Stimulated activated CD8-positive, alpha-beta memory T cell treated with anti-CD3 and anti-CD28 coated beads, Interleukin-4, amount 100 ng/mL, for 4 hours (primary cell): ENCODE results near the gene PPP3R2.

Experiments used
- DNase-seq, 2 donors: peaks; one replicate each; pipeline ENCODE4 v3.0.0-alpha.2; 2020; ENCODE audit warnings: low read depth in 2 of 2, low spot score in 1 of 2

PPP3R2 gene, protein sequence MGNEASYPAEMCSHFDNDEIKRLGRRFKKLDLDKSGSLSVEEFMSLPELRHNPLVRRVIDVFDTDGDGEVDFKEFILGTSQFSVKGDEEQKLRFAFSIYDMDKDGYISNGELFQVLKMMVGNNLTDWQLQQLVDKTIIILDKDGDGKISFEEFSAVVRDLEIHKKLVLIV

DNA sequence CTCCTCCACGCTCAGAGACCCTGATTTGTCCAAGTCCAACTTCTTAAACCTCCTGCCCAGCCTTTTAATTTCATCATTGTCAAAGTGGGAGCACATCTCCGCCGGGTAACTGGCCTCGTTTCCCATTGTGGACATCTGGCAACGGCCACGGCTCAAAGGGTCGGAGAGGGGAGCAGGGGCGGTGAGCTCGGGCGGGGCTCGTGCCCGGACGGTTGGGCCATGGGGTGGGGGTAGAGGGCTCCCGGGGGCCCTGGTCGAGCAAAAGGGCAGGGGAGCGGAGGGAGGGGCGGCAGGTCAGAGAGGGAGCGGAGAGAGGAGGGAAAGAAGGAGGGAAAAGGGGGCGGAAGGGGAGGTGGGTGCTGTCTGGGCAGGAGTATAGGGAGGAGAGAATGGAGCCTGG, at the start of gene PPP3R2:
PPP3R2 (minus strand) TSS at position 174 of the 400 bp plus-strand sequence; CDS start at position 126, 48 bp downstream.
- no peak for DNase-seq

DNA sequence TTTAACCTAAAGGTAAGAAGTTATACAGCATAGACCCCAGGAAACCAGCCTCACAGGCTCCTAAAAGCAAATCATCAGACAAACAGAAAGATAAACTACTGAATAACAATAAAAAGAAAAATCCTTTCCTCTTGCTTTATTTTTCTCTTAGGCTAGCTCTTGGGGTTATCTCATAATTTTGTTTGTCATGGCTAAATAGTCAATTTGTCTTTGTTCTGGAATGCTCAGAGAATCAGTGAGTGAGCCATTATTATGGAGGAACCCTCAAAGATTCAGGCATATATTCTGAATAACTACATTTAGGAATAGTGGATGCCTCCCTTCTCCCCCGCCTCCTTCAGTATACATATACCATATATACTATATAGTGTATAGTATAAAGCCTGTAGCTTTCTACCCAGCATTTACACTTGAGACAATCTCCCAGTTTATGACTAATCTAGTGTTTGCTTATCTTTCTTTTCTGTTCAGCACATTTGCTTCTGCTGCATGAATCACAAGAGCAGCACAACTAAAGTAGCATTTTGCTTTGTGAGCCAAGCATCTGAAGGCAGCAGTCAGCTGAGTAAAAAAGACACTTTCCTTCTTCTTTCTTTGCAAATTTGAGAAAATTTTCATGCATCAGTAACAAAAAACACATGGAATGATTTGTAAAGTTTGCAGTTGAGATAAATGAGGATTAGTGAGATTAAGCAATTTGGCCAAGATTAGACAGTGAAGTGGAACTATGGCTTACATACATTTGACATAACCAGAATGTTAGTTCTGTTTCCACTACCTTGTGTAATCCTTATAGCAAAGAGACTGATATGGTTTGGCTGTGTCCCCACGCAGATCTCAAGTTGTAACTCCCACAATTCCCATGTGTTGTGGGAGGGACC, 45.3 kb upstream of the PPP3R2 start:
- no peak for DNase-seq

DNA sequence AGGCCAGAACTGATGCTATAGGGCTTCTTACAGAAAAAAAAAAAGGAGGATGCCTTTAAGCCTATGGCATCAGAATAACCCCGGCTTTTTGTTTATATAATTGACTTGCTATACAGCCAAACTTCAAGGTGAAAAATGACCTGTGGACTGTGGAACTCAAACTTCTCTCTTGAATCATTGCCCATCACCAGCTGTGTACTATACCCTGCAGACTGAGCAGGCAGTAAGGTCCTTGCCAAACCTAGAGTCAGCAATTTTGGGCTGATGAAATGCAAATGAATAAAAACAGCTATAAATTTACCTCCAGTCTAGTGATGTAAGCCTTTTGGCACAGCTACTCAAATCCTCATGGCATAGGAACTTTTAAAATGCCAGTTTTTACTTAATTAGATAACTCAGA, 44.5 kb upstream of the PPP3R2 start:
- DNase-seq = no peak

DNA sequence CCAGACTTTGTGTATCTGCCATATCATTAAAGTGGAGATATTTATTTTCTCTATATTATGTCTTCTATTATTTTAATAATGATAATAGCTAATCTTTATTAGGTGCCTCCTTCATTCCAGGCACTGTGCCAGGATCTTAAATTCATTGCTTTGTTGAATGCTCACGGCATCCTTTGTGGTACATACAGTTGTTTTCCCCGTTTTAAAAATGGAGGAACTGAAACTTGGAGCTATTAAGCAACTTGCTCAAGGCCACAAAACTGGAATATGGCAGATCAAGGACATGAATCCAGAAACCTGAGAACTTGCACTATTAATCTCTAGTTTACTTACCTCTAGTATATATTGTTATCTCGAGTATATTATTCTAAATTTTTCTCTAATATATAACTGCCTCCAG, 41.5 kb upstream of the PPP3R2 start:
- no peak for DNase-seq

DNA sequence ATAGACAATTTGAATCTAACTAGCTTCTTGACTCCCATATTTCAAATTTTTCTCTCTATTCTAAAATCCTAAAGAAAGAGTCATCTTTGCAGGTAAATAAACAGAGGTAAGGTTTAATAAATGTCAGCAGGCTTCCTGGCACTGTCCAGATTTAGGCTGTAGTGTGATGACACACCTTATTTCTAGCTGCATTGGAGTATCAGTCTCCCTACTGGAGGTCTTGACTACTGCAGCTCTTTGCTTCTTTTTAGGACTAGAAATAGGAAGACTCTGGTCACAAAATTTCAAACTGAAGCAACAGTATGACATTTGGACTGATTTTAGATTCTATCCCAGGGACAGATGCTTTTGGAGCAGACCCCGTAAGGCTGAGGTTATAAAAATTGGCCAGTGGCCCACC, 40.7 kb upstream of the PPP3R2 start:
- no peak for DNase-seq

DNA sequence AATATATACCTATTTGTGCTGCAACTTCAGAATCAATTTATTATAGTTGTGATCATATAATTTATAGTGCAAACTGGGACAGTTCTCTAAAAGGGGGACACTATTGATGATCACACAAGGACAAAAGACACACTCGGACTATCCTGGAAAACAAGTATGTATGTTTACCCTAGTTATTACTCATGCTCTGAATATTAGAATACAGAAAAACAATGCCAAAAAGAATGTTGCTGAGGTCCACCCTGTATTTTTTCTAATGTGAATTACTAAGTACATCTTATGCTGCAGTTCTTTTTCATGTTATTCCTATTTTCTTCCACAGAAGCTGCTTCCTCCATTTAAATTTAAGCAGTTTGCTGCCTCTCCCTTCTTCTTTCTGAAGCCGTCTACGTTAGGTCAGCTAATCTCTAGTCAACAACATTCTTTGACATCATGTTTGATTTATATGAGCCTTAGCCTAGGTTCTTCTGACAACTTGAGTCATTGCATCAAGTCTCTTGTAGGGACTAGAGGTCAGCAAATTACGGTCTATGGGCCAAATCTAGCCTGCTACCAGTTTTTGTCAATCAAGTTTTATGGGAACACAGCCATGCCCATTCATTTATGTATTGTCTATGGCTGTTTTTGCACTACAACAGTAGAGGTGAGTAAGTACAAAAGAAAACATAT, 40.1 kb upstream of the PPP3R2 start:
- no peak for DNase-seq

DNA sequence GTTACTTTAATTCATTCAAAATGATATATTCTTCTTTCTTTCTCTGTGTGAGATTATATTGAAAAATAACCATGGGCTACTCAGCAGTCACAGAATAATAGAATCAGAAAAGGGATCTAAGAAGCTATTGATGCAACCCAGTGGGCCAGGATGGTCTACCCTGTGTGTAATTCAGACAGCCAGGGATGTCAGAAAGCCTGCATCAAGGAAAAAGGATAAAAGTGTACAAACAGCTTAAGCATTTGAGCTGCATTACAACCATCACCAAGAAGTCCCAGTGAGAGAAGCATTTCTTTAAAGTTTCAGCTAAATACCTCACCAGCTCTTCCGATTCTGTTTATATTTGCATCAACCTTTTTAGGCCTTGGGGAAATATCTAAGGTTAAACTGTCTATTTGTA, 37.8 kb upstream of the PPP3R2 start:
- DNase-seq = no peak

DNA sequence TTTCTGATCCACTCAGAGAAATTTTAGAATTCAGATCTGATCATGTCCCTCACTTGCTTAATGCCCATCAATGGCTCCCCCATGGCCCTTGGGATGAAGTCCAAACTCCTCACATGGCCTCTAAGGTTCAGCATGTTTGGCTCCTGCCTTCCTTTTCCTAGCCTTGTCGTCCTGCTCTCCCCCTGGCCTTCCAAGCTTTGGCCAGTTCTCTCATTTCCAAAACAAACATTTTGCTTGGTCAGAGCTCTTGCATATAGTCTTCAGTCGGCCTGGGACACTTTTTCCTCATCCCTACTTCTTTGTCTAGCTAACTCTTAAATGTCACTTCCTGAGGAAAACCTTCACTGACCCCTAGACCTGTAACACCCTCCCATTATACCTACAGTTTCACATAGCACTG, 37.1 kb upstream of the PPP3R2 start:
- DNase-seq = no peak

DNA sequence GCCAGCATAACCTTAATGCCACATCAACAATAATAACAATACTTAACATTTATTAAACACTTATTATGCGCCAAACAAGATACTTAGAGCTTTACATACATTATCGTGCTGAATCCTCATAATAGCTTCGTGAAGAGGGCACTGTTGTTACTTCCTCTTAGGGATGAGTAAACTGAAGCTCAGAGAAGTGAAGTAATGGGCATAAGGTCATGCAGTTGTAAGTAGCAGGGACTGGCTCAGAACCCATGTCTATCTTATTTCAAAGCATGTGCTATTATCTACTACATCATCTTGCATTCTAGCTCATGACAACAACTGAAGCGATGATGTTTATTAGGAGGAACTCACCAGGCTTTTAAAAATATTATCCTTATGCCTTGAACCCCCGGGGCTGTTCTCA, 34.9 kb upstream of the PPP3R2 start:
- no peak for DNase-seq

DNA sequence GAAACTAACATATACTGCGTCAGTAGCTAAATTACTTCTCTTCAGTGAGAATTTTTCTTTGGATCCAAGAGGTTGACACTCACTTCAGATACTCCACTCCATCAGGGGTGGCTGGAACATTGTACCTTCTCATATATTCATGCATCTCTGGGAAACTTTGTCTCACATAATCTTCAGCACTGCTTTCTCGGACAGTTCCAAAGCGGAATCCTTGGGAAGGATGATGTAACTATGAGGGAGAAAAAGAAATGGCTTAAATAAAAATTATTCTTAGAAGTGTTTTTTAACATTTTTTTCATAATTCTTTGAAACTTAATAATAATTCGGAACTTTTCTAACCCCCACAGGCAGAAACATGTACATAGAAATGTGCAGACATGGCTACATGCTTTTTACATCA, 33.4 kb upstream of the PPP3R2 start:
- DNase-seq = no peak

DNA sequence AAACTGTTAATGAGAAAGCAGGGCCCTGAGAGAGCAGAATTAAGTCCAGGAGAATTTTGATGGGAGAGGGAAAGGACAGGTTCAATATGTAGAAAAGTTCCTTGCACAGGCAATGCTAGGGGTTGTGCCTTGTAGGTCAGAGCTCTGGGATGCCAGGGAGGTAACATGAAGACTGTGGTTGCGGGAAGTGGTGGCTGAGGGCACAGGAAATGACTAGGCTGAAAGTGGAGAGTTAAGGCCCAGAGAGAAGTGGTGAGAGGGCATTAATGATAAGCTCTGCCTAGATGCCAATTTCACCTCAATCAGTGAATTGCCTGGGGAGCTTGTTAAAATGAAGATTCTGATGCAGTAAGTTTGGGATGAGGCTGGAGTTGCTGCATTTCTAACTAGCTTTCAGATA, 31.5 kb upstream of the PPP3R2 start:
- no peak for DNase-seq

DNA sequence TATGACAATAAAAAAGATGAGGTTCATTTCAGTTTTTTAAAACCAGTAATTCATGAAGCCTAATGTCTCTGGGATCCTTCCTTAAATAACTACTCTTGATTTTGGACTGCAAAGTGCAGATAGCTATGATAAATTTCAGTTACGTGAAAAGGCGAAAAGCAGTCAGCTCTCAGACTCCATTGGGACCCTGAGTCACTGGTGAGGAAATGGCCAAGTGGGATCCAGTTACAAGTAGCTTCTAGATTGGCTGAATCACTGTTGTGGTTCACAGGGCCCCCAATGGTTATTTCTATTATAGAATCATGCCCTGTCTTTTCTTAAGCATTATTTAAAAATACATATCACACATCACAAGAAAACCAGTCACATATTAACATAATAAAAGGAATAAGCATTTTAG, 31.1 kb upstream of the PPP3R2 start:
- DNase-seq = no peak

DNA sequence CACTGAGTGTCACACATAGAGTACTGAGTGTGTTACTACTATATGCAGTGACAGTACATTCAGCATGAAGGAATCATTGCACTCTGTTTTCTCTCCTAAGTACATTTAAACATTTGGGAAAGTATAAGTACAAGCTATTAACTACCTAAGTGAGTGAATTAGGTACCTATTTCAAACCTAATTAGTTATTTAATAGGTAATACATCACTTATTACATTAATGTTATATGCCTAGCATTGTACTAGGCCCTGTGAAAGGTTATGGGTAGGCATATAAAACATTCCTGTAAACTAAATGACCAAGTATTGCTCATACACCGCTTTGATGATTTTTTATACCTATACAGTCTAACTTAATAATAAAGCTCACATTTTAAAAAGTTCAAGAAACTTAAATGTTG, 25.7 kb upstream of the PPP3R2 start:
- DNase-seq = no peak

DNA sequence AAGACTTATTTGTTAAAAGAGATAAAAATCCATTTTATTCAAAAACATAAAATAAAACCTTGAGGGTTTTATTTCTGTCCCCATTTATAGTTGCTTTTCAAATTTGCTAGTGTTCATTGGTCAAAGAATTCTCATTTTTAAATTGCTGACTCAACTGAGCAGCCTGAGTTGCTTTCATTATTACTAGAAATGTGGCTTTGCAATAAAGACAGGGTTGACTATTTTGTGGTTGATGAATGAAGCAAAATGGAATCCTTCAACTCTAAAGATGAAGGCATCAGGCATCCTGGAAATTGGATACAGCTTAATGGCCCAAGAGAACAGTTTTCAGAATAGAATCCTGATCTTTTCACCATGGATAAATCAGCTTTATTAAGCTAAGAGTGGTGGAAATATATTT, 23.9 kb upstream of the PPP3R2 start:
- DNase-seq = no peak

DNA sequence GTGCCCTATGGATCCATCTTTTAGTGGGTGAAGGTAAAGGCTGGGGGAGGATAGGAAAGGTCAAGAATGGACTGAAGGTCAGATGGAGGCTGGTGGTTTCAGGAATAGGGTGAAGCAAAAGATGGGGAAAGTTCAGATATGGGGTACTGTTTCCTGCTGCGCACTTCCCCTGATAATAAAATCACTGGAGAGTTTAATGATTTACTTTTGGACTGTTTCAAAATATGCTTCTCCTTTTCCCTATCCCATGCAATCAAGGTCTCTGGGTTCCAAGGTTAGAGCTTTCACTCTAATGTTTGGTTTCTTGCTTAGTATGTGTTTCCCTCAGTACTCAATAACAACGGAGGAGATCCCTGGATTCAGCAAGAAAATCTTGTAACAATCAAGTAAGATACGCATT, 10.8 kb upstream of the PPP3R2 start:
- no peak for DNase-seq

DNA sequence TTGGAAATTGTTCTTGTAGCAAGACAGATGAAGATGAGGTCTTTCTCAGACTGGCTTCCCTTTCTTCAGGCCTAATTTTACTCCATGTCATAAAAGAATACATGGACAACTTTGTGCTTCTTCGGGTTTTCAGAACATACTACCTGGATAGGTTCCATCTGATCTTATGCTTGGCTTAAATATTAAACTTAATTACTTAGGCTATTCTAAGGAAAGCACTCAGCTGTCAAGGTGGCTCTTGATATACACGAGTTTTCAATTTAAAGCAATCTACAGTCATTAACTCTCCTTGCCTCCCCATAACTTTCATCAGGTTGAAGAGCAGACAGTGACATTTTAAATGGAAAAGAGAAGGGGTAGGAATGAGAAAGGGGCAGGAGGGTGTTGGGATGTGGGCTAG, 9.5 kb upstream of the PPP3R2 start:
- DNase-seq = no peak

DNA sequence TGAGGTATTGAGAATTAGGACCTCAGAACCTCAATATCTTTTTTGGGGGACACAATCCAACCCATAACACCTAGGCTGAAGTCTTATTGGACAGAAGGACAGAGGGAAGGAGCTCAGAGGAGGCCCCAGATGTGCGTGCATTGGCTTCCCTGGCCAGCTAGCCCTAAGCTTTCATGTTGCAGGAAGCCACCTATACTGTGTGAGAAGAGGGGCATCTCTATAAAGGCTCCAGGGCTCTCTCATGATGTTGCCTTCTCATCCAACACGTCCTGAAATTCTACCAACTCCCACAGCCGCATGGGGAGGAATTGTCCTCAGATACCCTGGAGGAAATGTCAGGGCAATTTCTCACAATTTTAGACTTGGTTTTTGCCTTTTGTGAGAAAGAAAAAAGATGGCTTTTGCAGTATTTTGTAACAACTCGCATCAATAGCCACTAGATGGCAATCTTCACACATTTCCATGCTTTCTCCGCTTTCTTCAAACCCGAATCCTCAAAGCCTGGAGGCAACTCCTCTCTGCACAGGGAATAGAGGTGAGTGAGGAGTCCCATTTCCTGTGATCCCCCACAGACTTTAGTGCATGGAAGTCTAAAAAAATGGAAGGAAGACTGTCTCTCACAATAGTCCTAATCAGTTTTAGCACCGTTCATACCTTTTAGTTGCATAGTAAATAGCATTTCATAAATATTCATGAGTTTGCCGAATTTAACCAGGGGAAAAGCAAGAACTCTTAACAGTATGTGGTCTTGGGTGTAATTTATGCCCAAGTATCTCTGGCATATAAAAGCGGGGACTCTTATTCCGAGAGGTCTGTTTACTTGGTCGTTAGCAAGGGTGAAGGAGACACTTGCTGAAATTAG, 7.4 kb upstream of the PPP3R2 start:
- no peak for DNase-seq

DNA sequence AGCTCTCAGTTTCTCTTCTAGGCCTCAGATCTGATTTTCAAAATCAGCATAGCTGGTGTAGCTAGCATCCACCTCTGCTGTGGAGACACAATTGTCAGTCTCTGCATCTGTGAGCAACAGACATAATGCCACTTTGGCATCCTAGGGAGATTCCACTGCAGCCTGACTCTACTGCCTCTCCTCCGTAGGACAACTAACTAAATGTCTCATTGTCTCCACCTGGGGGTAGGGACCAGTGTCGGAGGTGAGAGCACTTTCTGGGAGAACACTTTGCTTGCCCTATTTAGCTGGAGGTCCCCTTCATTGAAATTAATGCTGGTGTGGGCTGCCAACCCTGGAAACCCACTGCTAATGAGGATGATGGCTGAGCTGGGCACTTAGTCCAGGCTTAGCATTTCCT, 1.4 kb downstream of the PPP3R2 start:
- no peak for DNase-seq

DNA sequence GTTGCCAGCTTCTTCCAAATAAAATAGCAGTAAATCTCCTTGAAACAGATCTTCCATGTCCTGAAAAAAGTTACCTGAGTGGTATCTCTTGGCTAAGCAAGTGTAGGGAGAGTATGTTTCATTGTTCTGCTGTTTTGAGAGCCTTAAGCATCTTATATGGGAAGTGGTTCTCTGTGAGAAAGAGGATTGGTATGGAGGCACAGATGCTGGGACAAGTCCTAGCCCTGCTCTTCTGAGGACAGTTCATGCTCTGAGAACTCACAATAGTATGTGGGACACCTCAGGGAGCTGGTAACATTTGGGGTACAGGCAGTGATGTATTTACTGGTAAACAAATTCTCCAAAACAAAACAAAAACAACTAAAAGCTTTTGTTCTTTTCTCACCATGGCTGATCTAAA, 2.0 kb downstream of the PPP3R2 start:
- DNase-seq = no peak

DNA sequence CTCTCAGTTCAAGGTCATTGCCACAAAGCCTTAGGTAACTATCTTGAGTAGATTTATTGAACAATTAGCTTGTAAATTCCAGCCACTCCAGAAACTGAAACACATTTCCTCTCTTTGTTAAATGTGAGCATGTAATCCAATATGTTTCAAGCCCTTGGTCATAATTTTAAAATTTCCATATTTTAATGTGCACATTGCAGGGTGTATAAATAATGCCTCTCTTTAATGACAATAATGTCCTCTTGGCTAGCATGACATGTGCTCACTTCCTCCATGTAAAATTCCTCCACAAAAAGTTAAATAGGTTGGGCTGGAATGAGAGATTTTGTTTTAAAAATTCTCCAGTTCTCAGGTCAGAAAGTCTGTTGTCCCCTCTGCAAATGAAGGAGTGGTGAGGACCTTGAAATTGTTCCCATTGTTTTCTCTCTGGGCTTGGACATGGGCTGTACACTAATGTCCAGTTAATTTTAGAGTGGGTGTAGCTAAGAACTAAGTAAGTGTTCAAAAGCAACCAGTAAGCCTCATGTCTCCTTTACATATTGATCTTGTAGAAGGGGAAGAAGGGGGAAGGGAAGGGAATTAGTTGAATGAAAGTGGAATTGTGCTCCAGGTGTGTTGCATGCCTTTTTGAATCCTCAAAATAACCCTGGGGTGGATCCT, 2.9 kb downstream of the PPP3R2 start:
- no peak for DNase-seq

DNA sequence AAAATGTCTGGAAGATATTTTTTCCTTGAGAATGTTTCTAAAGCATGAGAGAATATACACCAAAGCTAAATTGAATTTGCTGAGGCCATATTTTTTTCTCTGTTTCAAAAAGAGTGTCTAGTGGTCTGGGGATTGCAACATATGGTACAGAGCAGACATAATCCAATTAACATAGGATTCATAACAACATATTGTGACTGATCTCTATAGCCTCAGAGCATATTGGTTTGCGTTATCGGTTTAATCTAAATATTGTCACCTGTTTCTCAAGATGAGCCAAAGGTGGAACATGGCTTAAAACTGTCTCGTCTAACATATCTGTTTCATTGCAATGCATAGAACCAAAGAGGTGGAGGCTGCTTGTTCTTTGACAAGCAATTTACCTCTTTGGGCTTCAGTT, 3.9 kb downstream of the PPP3R2 start:
- DNase-seq = no peak
